Esophagus squamous epithelium (tissue), 5 donors: Measurements from ENCODE around the gene LPP. TPM values are rescaled to one million over a fixed set of nuclear protein-coding genes. Genes with fewer than 3 reads are reported as not detected.

Source experiments
- DNase-seq: peaks from one replicate; lab custom pipeline; 2025; lab: John Stamatoyannopoulos, UW
- H3K27ac ChIP-seq, 4 donors: fragments of 200-600 bp; sonication (generic); one replicate each; pipeline ENCODE4 v1.5.1; 2016 to 2019; ENCODE audit warnings: mild to moderate bottlenecking in 1 of 4
- H3K27me3 ChIP-seq, 4 donors: fragments of 200-600 bp; sonication (generic); 1 replicate in 3 of 4; 2 replicates in 1 of 4; pipeline versions ENCODE4 v1.5.1 to v1.6.0; 2017 to 2021; ENCODE audit warnings: antibody characterized with exemption in 1 of 4
- H3K36me3 ChIP-seq, 3 donors: fragments of 200-600 bp; sonication (generic); one replicate each; pipeline ENCODE4 v1.5.1; 2016 to 2019
- H3K4me1 ChIP-seq, 3 donors: fragments of 200-600 bp; sonication (generic); one replicate each; pipeline ENCODE4 v1.5.1; 2017 to 2019
- H3K4me3 ChIP-seq, 4 donors: fragments of 200-600 bp; sonication (generic); 1 replicate in 3 of 4; 2 replicates in 1 of 4; pipeline ENCODE4 v1.5.1; 2016 to 2019; ENCODE audit warnings: mild to moderate bottlenecking in 2 of 4, moderate library complexity in 1 of 4
- H3K9me3 ChIP-seq, 3 donors: fragments of 200-600 bp; sonication (generic); one replicate each; pipeline ENCODE4 v1.5.1; 2016 to 2019
- POLR2A ChIP-seq, 4 donors: fragments of 450-650 bp; IDR thresholded peaks; one replicate each; pipeline ENCODE4 v1.6.1; 2017; ENCODE audit warnings: antibody characterized with exemption in 4 of 4, mild to moderate bottlenecking in 4 of 4, moderate library complexity in 3 of 4
- WGBS, 2 donors: methylation state at CpG; one replicate each; pipeline ENCODE4 v1.1.5; 2018; 5-methylcytosine and 5-hydroxymethylcytosine counted together
- intact Hi-C: fragments of 100-400 bp; cut with DNase I; formaldehyde crosslinking; loops from one replicate; pipeline ENCODE4 v1.15.0; 2022
- total RNA-seq, 4 donors: library from RNA; depleted of rRNA; stranded (reverse); fragments of >200 nt; gene quantifications; one replicate each; pipeline ENCODE4 v1.1.0, GENCODE V29; 2016
- TF ChIP-seq, protein P1 (sequence below), 6 experiments: fragments of 450-650 bp in 4 of 6; fragments of 200-600 bp in 2 of 6; sonication (generic) in 2 of 6; IDR thresholded peaks; one replicate each; pipeline ENCODE4 v1.5.1; 2016 to 2019; ENCODE audit warnings: antibody characterized with exemption in 6 of 6, mild to moderate bottlenecking in 4 of 6, moderate library complexity in 4 of 6
- donor health status: DM: yes; HTN: yes; CAD: no.

LPP gene
- total RNA-seq, 4 donors from 2014 or later = 41.4 to 369 (median 97.3) TPM

DNA sequence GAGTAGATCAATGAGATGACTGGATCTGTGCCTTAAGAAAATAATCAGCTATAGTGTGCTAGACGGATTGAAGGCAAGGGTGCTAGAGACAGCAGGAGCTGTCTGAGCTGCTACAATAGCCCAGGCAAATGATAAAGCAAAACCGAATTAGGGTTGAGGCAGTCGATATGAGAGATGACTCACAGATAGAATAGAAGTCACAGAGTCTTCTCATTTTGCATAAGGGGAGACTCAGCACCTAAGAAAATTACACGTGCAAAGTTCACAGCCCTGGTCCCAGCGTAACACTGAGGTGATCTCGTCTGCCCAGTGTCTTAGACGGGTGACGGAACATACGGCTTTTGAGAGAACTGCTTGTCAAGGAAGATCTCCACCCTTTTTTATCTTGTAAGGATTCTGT lies 11.6 kb downstream of the LPP start:
- no peaks in the 10 kb centered on the region for H3K27me3 ChIP-seq
- intact Hi-C loops = no loop called here
- TF ChIP-seq POLR2A (IDR thresholded peaks at IDR 0.05) = no peak
- TF ChIP-seq, protein P1, sequence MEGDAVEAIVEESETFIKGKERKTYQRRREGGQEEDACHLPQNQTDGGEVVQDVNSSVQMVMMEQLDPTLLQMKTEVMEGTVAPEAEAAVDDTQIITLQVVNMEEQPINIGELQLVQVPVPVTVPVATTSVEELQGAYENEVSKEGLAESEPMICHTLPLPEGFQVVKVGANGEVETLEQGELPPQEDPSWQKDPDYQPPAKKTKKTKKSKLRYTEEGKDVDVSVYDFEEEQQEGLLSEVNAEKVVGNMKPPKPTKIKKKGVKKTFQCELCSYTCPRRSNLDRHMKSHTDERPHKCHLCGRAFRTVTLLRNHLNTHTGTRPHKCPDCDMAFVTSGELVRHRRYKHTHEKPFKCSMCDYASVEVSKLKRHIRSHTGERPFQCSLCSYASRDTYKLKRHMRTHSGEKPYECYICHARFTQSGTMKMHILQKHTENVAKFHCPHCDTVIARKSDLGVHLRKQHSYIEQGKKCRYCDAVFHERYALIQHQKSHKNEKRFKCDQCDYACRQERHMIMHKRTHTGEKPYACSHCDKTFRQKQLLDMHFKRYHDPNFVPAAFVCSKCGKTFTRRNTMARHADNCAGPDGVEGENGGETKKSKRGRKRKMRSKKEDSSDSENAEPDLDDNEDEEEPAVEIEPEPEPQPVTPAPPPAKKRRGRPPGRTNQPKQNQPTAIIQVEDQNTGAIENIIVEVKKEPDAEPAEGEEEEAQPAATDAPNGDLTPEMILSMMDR (IDR thresholded peaks at IDR 0.05) = no peak
- DNase-seq = no peak
- H3K27ac ChIP-seq = peak overlapping the region in 3 of 4 donors; percentile 16 to 75 (median 51)
- H3K36me3 ChIP-seq = no peaks in the 10 kb centered on the region
- H3K4me3 ChIP-seq = no peak overlapping the region
- H3K4me1 ChIP-seq = peaks cover 10 to 68% (median 44%) of the 10 kb centered on the region in 3 donors
- no peaks in the 10 kb centered on the region for H3K9me3 ChIP-seq
- 55 to 72% methylated on average over 9 of the region's 9 CpGs for WGBS, 2 donors

DNA sequence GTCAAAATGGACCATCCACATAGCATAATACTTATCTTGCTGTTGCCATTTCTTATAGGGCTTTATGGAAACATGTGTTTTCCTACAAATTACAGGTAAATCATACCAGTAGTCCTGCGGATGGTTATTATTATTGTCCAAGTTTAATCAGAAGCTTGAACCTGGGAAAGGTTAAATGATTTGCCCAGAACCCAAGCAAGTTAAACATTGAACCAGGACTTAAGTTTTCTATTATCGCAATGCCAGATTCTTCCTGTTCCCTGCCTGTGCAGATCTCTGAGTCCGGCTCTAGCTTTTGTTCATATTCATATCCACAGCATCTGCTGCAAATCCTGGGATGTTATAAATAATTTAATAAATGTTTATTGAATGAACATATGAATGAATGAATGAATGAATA lies 12.5 kb downstream of the LPP start:
- peak overlapping the region in 3 of 4 donors; percentile 5 to 30 (median 7) for H3K27ac ChIP-seq
- no peak for TF ChIP-seq POLR2A (IDR thresholded peaks at IDR 0.05)
- TF ChIP-seq, protein P1 (IDR thresholded peaks at IDR 0.05) = no peak
- peaks cover 10 to 69% (median 45%) of the 10 kb centered on the region in 3 donors for H3K4me1 ChIP-seq
- 37 to 92% methylated on average over 3 of the region's 3 CpGs for WGBS, 2 donors
- intact Hi-C loops = no loop called here
- no peaks in the 10 kb centered on the region for H3K27me3 ChIP-seq
- H3K9me3 ChIP-seq = no peaks in the 10 kb centered on the region
- no peaks in the 10 kb centered on the region for H3K36me3 ChIP-seq
- DNase-seq = no peak
- H3K4me3 ChIP-seq = no peak overlapping the region

DNA sequence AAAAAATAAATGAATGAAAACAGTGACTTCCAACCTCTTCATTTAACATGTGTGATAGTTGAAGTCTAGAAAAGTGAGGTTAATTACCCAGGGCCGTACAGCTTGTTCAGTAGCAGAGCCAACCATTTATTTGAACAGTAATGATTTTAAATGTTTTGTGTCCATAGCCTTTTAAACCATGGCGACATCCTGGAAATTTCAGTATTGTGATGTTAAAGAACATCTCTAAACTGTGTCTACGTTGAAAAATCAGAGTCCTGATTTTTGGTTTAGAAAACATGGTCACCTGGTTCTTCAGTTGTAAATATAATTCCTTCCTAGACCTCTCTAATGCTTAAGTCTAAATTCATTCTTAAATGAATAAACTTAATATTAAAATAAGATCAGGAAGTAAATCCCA lies 14.2 kb downstream of the LPP start:
- WGBS, 2 donors = 81 to 82% methylated on average over 3 of the region's 3 CpGs
- no peak for TF ChIP-seq POLR2A (IDR thresholded peaks at IDR 0.05)
- TF ChIP-seq, protein P1 (IDR thresholded peaks at IDR 0.05) = no peak
- no peak overlapping the region for H3K4me3 ChIP-seq
- H3K4me1 ChIP-seq = peaks cover 10 to 66% (median 42%) of the 10 kb centered on the region in 3 donors
- no peaks in the 10 kb centered on the region for H3K9me3 ChIP-seq
- DNase-seq = no peak
- no peak overlapping the region for H3K27ac ChIP-seq
- intact Hi-C loops = no loop called here
- no peaks in the 10 kb centered on the region for H3K27me3 ChIP-seq
- H3K36me3 ChIP-seq = no peaks in the 10 kb centered on the region

DNA sequence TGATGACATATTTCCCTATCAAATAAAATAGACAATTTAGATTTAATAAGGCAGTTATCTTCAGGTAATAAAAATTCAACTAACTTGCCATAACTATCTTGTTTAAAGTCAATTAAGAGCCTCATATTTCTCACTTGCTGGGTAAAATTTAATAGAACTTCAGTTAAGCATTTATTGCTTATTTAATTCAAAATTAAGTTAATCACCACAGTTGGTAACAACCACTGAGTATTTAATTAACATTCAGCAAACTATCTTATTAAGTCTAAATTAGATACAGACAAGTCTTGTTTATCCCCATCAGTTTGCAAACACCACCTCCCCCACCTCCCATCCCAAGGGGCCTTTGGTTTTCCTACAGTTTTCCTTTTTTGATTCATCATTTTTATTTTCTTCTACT lies 14.7 kb downstream of the LPP start:
- no peaks in the 10 kb centered on the region for H3K9me3 ChIP-seq
- TF ChIP-seq, protein P1 (IDR thresholded peaks at IDR 0.05) = no peak
- no peak for TF ChIP-seq POLR2A (IDR thresholded peaks at IDR 0.05)
- H3K4me1 ChIP-seq = peaks cover 8 to 62% (median 38%) of the 10 kb centered on the region in 3 donors

DNA sequence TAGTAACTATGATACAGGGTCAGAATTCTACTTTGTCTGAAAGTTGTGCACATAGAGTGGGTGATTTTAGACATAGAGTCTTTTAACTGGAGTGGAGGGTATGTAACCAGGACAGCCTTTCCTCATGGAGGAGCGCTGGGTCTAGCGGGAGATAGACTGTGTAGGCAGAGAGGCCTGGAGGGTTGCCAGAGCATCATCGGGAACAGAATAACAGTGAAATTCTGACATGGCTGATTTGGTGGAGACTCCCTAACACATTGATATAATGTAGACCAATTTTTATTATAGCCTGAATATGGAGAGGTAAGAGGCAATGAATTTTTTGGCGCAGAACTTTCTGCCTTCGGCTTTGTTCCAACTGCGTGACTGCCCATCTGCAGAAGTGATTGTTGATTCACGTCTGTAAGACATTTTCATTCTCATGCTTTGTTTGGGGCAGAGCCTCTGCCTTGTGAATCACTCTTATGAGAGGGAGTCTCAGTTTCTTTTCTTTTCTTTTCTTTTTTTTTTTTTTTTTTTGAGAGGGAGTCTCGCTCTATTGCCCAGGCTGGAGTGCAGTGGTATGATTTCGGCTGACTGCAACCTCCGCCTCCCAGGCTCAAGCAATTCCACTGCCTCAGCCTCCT lies 16.0 kb downstream of the LPP start:
- Histone ChIP-seq H3K4me3 (no peak overlapping the region), H3K9me3 (no peaks in the 10 kb centered on the region), H3K4me1 (peaks cover 0 to 51% (median 27%) of the 10 kb centered on the region in 3 donors), H3K27ac (peak overlapping the region in 3 of 4 donors; percentile 28 to 47 (median 38)), H3K36me3 (peaks cover 0 to 5% (median 0%) of the 10 kb centered on the region in 3 donors), H3K27me3 (no peaks in the 10 kb centered on the region)
- DNase-seq = no peak
- intact Hi-C loops = no loop called here
- TF ChIP-seq, protein P1 (IDR thresholded peaks at IDR 0.05) = no peak
- TF ChIP-seq POLR2A (IDR thresholded peaks at IDR 0.05) = no peak
- WGBS, 2 donors = 75 to 83% methylated on average over 7 to 8 of the region's 10 CpGs

More for the DNA sequence above, 14.7 kb downstream of the LPP start:
- peak overlapping the region in 1 of 4 donors; percentile 28 for H3K27ac ChIP-seq
- H3K4me3 ChIP-seq = no peak overlapping the region
- no peak for DNase-seq
- intact Hi-C loops = no loop called here
- H3K36me3 ChIP-seq = no peaks in the 10 kb centered on the region
- no peaks in the 10 kb centered on the region for H3K27me3 ChIP-seq
